OCI-LY3 (cell line): ENCODE results near the gene TSPEAR.

Experiments used
- H2AFZ ChIP-seq: fragments of 200-600, 300-600 bp; shearing (Covaris generic); 2 replicates; pipeline ENCODE4 v1.6.0; 2014; ENCODE audit warnings: antibody characterized with exemption, low read depth, low read length
- H3K27ac ChIP-seq: fragments of 200-600, 300-600 bp; sonication (generic); 2 replicates; pipeline ENCODE4 v1.5.1; 2014; ENCODE audit warnings: mild to moderate bottlenecking, low read length, moderate library complexity, mixed read lengths
- H3K27me3 ChIP-seq: fragments of 200-600, 300-600 bp; sonication (generic); 2 replicates; pipeline ENCODE4 v1.6.1; 2014; ENCODE audit warnings: low read depth, low read length, mixed read lengths
- H3K36me3 ChIP-seq: fragments of 200-600, 300-600 bp; sonication (generic); replicated peaks from 2 replicates; pipeline ENCODE3; 2014; ENCODE audit warnings: low read depth, low read length, mixed read lengths
- H3K4me1 ChIP-seq: fragments of 300-600, 200-600 bp; sonication (generic); 2 replicates; pipeline ENCODE4 v1.6.1; 2014; ENCODE audit warnings: low read length, mixed read lengths
- H3K4me2 ChIP-seq: fragments of 200-600, 300-600 bp; sonication (generic); 2 replicates; pipeline ENCODE4 v1.6.1; 2014; ENCODE audit warnings: low read length, mixed read lengths
- H3K4me3 ChIP-seq: fragments of 300-600, 200-600 bp; sonication (generic); 2 replicates; pipeline ENCODE4 v1.5.1; 2014; ENCODE audit warnings: antibody characterized with exemption, mild to moderate bottlenecking, low read length, moderate library complexity
- H3K79me2 ChIP-seq: fragments of 300-600, 200-600 bp; shearing (Covaris generic); 2 replicates; pipeline ENCODE4 v1.6.1; 2014; ENCODE audit warnings: mild to moderate bottlenecking, low read length, mixed read lengths
- H3K9ac ChIP-seq: fragments of 300-600, 200-600 bp; shearing (Covaris generic); 2 replicates; pipeline ENCODE4 v1.6.0; 2014; ENCODE audit warnings: mild to moderate bottlenecking, low read length, moderate library complexity
- H3K9me3 ChIP-seq: fragments of 200-600, 300-600 bp; shearing (Covaris generic); 2 replicates; pipeline ENCODE4 v1.6.1; 2014; ENCODE audit warnings: low read length, mixed read lengths; ENCODE audit not compliant: insufficient read depth
- H4K20me1 ChIP-seq: fragments of 200-600, 300-600 bp; sonication (generic); 2 replicates; pipeline ENCODE4 v1.6.1; 2016; ENCODE audit warnings: low read length, mixed read lengths; ENCODE audit not compliant: insufficient read depth
- CTCF ChIP-seq: fragments of 200-600, 300-600 bp; sonication (generic); IDR thresholded peaks from 2 replicates; pipeline ENCODE4 v1.5.1; 2014; ENCODE audit warnings: antibody characterized with exemption, low read length, low read depth
- EZH2phosphoT487 ChIP-seq: fragments of 200-600 bp; shearing (Covaris generic); IDR thresholded peaks from 2 replicates; pipeline ENCODE4 v1.6.1; 2018; ENCODE audit warnings: antibody characterized with exemption, mixed run types, low read depth

Gene TSPEAR

GRCh38 chr21:44557491-44558328 lies 153.7 kb downstream of the TSPEAR start:
- H3K27me3 ChIP-seq = no peaks in the 10 kb centered on the region
- no peak overlapping the region for H3K4me3 ChIP-seq
- no peaks in the 10 kb centered on the region for H4K20me1 ChIP-seq
- peak overlapping the region; percentile 51; the same call in 1 of the 2 replicates for H3K4me2 ChIP-seq
- H3K79me2 ChIP-seq = no peaks in the 10 kb centered on the region
- H2AFZ ChIP-seq = no peak overlapping the region
- no peak overlapping the region for H3K9ac ChIP-seq
- peak overlapping the region; percentile 43; the same call in 1 of the 2 replicates for H3K27ac ChIP-seq
- H3K4me1 ChIP-seq = peaks cover 24% of the 10 kb centered on the region
- TF ChIP-seq EZH2phosphoT487 (no peak), CTCF (no peak)
- H3K36me3 ChIP-seq = no peaks in the 10 kb centered on the region
- H3K9me3 ChIP-seq = no peaks in the 10 kb centered on the region

GRCh38 chr21:44556879-44557278 lies 154.5 kb downstream of the TSPEAR start:
- no peak for TF ChIP-seq EZH2phosphoT487
- no peak for TF ChIP-seq CTCF
- no peaks in the 10 kb centered on the region for H3K27me3 ChIP-seq
- no peak overlapping the region for H3K9ac ChIP-seq
- peak overlapping the region; percentile 43 for H3K27ac ChIP-seq
- no peaks in the 10 kb centered on the region for H4K20me1 ChIP-seq
- H3K4me3 ChIP-seq = peak overlapping the region; percentile 20; the same call in 1 of the 2 replicates
- no peaks in the 10 kb centered on the region for H3K36me3 ChIP-seq
- peak overlapping the region; percentile 51 for H3K4me2 ChIP-seq
- H3K79me2 ChIP-seq = no peaks in the 10 kb centered on the region
- H2AFZ ChIP-seq = no peak overlapping the region
- no peaks in the 10 kb centered on the region for H3K9me3 ChIP-seq
- H3K4me1 ChIP-seq = peaks cover 24% of the 10 kb centered on the region

- Histone ChIP-seq H3K4me2 (no peak overlapping the region), H3K79me2 (no peaks in the 10 kb centered on the region), H3K4me1 (peaks cover 20% of the 10 kb centered on the region), H3K4me3 (no peak overlapping the region), H3K36me3 (no peaks in the 10 kb centered on the region), H2AFZ (no peak overlapping the region), H3K9me3 (no peaks in the 10 kb centered on the region), H3K27me3 (no peaks in the 10 kb centered on the region), H3K9ac (no peak overlapping the region), H4K20me1 (no peaks in the 10 kb centered on the region), H3K27ac (no peak overlapping the region)
- no peak for TF ChIP-seq CTCF
Measured at GRCh38 chr21:44555200-44555875, 156.0 kb downstream of the TSPEAR start.

- H3K4me2 ChIP-seq = no peak overlapping the region
- TF ChIP-seq EZH2phosphoT487 (no peak), CTCF (no peak)
- H3K4me1 ChIP-seq = peaks cover 14% of the 10 kb centered on the region
- H3K27me3 ChIP-seq = no peaks in the 10 kb centered on the region
- H3K9me3 ChIP-seq = no peaks in the 10 kb centered on the region
- H3K79me2 ChIP-seq = no peaks in the 10 kb centered on the region
- H3K4me3 ChIP-seq = no peak overlapping the region
- H4K20me1 ChIP-seq = no peaks in the 10 kb centered on the region
- no peak overlapping the region for H3K9ac ChIP-seq
- no peaks in the 10 kb centered on the region for H3K36me3 ChIP-seq
- no peak overlapping the region for H3K27ac ChIP-seq
- H2AFZ ChIP-seq = no peak overlapping the region
Measured at GRCh38 chr21:44552681-44553080, 158.7 kb downstream of the TSPEAR start.
